Esophagus muscularis mucosa (tissue), 4 donors: ENCODE results near the gene POMT1.

ENCODE experiments used
- CTCF ChIP-seq, 3 experiments: fragments of 200-600 bp in 2 of 3; fragments of 450-650 bp in 1 of 3; sonication (generic) in 2 of 3; IDR thresholded peaks; one replicate each; pipeline ENCODE4 v1.5.1; 2017 to 2019; ENCODE audit warnings: antibody characterized with exemption in 3 of 3, mild to moderate bottlenecking in 2 of 3, moderate library complexity in 1 of 3
- EP300 ChIP-seq: sonication (generic); formaldehyde crosslinking; IDR thresholded peaks from one replicate; pipeline ENCODE4 v1.6.1; 2017; ENCODE audit warnings: antibody characterized with exemption
- POLR2A ChIP-seq: fragments of 450-650 bp; IDR thresholded peaks from one replicate; pipeline ENCODE4 v1.6.1; 2017; ENCODE audit warnings: antibody characterized with exemption, moderate library complexity, mild to moderate bottlenecking, low read depth
- POLR2AphosphoS5 ChIP-seq, 2 donors: sonication (generic); formaldehyde crosslinking; IDR thresholded peaks; one replicate each; pipeline ENCODE4 v1.6.1; 2017; ENCODE audit warnings: antibody characterized with exemption in 2 of 2

- no peak for TF ChIP-seq POLR2A
- no peak for TF ChIP-seq CTCF (IDR thresholded peaks at IDR 0.05)
- TF ChIP-seq POLR2AphosphoS5 (IDR thresholded peaks at IDR 0.05), result no peak
- no peak for TF ChIP-seq EP300
These were observed 27.4 kb upstream of the POMT1 start for GRCh38 chr9:131475111-131475955.
